HCT116 (cell line): ENCODE results near the gene UNC5C.

Source experiments
- CEBPB ChIP-seq: IDR thresholded peaks from 2 replicates; pipeline ENCODE4 v1.6.1; 2012; ENCODE audit warnings: low read depth
- TF ChIP-seq, protein P1 (sequence below), 3 experiments: fragments of 200-600 bp in 1 of 3; sonication (generic) in 1 of 3; IDR thresholded peaks in 2 of 3; conservative IDR thresholded peaks in 1 of 3; 2 replicates each; pipeline ENCODE4 v1.5.1; 2012 to 2017; ENCODE audit warnings: low read depth in 2 of 3, low read length in 2 of 3, antibody characterized with exemption in 1 of 3, borderline replicate concordance in 1 of 3, control low read depth in 1 of 3, mild to moderate bottlenecking in 1 of 3, mixed read lengths in 1 of 3, mixed run types in 1 of 3, moderate library complexity in 1 of 3; ENCODE audit not compliant: insufficient read depth in 1 of 3

DNA sequence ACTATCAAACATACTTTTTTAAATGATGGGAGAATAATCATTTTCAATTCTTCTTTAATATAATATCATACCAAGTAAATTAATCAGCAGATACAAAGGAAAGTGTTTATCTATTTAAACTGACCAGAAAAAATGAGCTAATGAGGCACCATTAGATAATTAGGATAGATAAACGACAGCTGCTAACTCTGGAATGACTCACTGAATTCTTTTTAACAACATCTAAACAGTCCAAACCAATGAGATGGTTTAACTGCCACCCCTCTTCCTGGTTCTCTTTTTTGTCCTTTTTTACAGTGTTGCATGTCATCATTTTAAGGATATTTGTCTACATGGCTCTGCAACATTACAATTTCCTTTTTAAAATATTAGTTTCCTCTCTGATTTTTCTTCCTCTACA lies 41.6 kb downstream of the UNC5C start:
- TF ChIP-seq, protein P1, sequence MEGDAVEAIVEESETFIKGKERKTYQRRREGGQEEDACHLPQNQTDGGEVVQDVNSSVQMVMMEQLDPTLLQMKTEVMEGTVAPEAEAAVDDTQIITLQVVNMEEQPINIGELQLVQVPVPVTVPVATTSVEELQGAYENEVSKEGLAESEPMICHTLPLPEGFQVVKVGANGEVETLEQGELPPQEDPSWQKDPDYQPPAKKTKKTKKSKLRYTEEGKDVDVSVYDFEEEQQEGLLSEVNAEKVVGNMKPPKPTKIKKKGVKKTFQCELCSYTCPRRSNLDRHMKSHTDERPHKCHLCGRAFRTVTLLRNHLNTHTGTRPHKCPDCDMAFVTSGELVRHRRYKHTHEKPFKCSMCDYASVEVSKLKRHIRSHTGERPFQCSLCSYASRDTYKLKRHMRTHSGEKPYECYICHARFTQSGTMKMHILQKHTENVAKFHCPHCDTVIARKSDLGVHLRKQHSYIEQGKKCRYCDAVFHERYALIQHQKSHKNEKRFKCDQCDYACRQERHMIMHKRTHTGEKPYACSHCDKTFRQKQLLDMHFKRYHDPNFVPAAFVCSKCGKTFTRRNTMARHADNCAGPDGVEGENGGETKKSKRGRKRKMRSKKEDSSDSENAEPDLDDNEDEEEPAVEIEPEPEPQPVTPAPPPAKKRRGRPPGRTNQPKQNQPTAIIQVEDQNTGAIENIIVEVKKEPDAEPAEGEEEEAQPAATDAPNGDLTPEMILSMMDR (IDR thresholded peaks at IDR 0.05 in 2 of 3, conservative IDR thresholded peaks at IDR 0.05 in 1 of 3; ENCODE audit: borderline replicate concordance in 1 of 3, insufficient read depth in 1 of 3, low read depth in 2 of 3, low read length in 2 of 3) = no peak
- TF ChIP-seq CEBPB = no peak
